ENCODE data around the gene RTKN2.

RTKN2 gene

GRCh38 chr10:62233356-62234076, 35.1 kb downstream of the RTKN2 start:
- H3K27me3 ChIP-seq (replicated peaks in 2 of 5; ENCODE audit: control insufficient read depth in 4 of 5, insufficient read depth in 5 of 5, low read length in 4 of 5), result no peaks in the 10 kb centered on the region
- DNase-seq, result no peak
- H3K36me3 ChIP-seq (ENCODE audit: control insufficient read depth in 4 of 4, insufficient read depth in 4 of 4, low read length in 3 of 4), result no peaks in the 10 kb centered on the region
- H3K9me3 ChIP-seq (ENCODE audit: control extremely low read depth in 1 of 5, control insufficient read depth in 4 of 5, insufficient read depth in 2 of 5, low read depth in 1 of 5, low read length in 4 of 5), result no peaks in the 10 kb centered on the region
- H3K4me1 ChIP-seq (ENCODE audit: control extremely low read depth in 1 of 4, control insufficient read depth in 4 of 4, insufficient read depth in 4 of 4, low read length in 3 of 4), result no peaks in the 10 kb centered on the region
- POLR2A ChIA-PET, result no interaction called here
- no peak overlapping the region for H3K27ac ChIP-seq (ENCODE audit: insufficient read depth in 1 of 2, low read depth in 1 of 2, low read length in 2 of 2, poor library complexity in 1 of 2, severe bottlenecking in 2 of 2)
- CTCF ChIA-PET, result no interaction called here
- 100% methylated on average over 1 of the region's 5 CpGs for WGBS (ENCODE audit: insufficient coverage)
- H3K4me3 ChIP-seq (ENCODE audit: control insufficient read depth in 1 of 7, extremely low read depth in 1 of 7, insufficient read depth in 4 of 7, low read depth in 2 of 7, low read length in 6 of 7), result no peak overlapping the region

GRCh38 chr10:62231805-62232204, 36.8 kb downstream of the RTKN2 start:
- no peaks in the 10 kb centered on the region for H3K4me1 ChIP-seq (ENCODE audit: control extremely low read depth in 1 of 4, control insufficient read depth in 4 of 4, insufficient read depth in 4 of 4, low read length in 3 of 4)
- no peak overlapping the region for H3K4me3 ChIP-seq (ENCODE audit: control insufficient read depth in 1 of 7, extremely low read depth in 1 of 7, insufficient read depth in 4 of 7, low read depth in 2 of 7, low read length in 6 of 7)
- ChIA-PET CTCF (no interaction called here), POLR2A (no interaction called here)
- no peaks in the 10 kb centered on the region for H3K9me3 ChIP-seq (ENCODE audit: control extremely low read depth in 1 of 5, control insufficient read depth in 4 of 5, insufficient read depth in 2 of 5, low read depth in 1 of 5, low read length in 4 of 5)
- DNase-seq, result no peak
- H3K36me3 ChIP-seq (ENCODE audit: control insufficient read depth in 4 of 4, insufficient read depth in 4 of 4, low read length in 3 of 4), result no peaks in the 10 kb centered on the region
- no peaks in the 10 kb centered on the region for H3K27me3 ChIP-seq (replicated peaks in 2 of 5; ENCODE audit: control insufficient read depth in 4 of 5, insufficient read depth in 5 of 5, low read length in 4 of 5)
- H3K27ac ChIP-seq (ENCODE audit: insufficient read depth in 1 of 2, low read depth in 1 of 2, low read length in 2 of 2, poor library complexity in 1 of 2, severe bottlenecking in 2 of 2), result no peak overlapping the region
- no CpG with 5 or more reads among the region's 4 CpGs for WGBS (ENCODE audit: insufficient coverage)

GRCh38 chr10:62231371-62231770, 37.3 kb downstream of the RTKN2 start:
- no peaks in the 10 kb centered on the region for H3K9me3 ChIP-seq (ENCODE audit: control extremely low read depth in 1 of 5, control insufficient read depth in 4 of 5, insufficient read depth in 2 of 5, low read depth in 1 of 5, low read length in 4 of 5)
- H3K27me3 ChIP-seq (replicated peaks in 2 of 5; ENCODE audit: control insufficient read depth in 4 of 5, insufficient read depth in 5 of 5, low read length in 4 of 5), result no peaks in the 10 kb centered on the region
- WGBS (ENCODE audit: insufficient coverage), result no CpG with 5 or more reads among the region's 1 CpG
- ChIA-PET CTCF (no interaction called here), POLR2A (no interaction called here)
- no peak overlapping the region for H3K27ac ChIP-seq (ENCODE audit: insufficient read depth in 1 of 2, low read depth in 1 of 2, low read length in 2 of 2, poor library complexity in 1 of 2, severe bottlenecking in 2 of 2)
- H3K4me1 ChIP-seq (ENCODE audit: control extremely low read depth in 1 of 4, control insufficient read depth in 4 of 4, insufficient read depth in 4 of 4, low read length in 3 of 4), result no peaks in the 10 kb centered on the region
- no peak overlapping the region for H3K4me3 ChIP-seq (ENCODE audit: control insufficient read depth in 1 of 7, extremely low read depth in 1 of 7, insufficient read depth in 4 of 7, low read depth in 2 of 7, low read length in 6 of 7)
- no peaks in the 10 kb centered on the region for H3K36me3 ChIP-seq (ENCODE audit: control insufficient read depth in 4 of 4, insufficient read depth in 4 of 4, low read length in 3 of 4)
- DNase-seq, result no peak

GRCh38 chr10:62230344-62231121, 38.1 kb downstream of the RTKN2 start:
- Histone ChIP-seq H3K27me3 (replicated peaks in 2 of 5; ENCODE audit: control insufficient read depth in 4 of 5, insufficient read depth in 5 of 5, low read length in 4 of 5) (no peaks in the 10 kb centered on the region), H3K9me3 (ENCODE audit: control extremely low read depth in 1 of 5, control insufficient read depth in 4 of 5, insufficient read depth in 2 of 5, low read depth in 1 of 5, low read length in 4 of 5) (no peaks in the 10 kb centered on the region), H3K4me3 (ENCODE audit: control insufficient read depth in 1 of 7, extremely low read depth in 1 of 7, insufficient read depth in 4 of 7, low read depth in 2 of 7, low read length in 6 of 7) (no peak overlapping the region), H3K27ac (ENCODE audit: insufficient read depth in 1 of 2, low read depth in 1 of 2, low read length in 2 of 2, poor library complexity in 1 of 2, severe bottlenecking in 2 of 2) (no peak overlapping the region), H3K4me1 (ENCODE audit: control extremely low read depth in 1 of 4, control insufficient read depth in 4 of 4, insufficient read depth in 4 of 4, low read length in 3 of 4) (no peaks in the 10 kb centered on the region), H3K36me3 (ENCODE audit: control insufficient read depth in 4 of 4, insufficient read depth in 4 of 4, low read length in 3 of 4) (no peaks in the 10 kb centered on the region)
- ChIA-PET CTCF (no interaction called here), POLR2A (no interaction called here)
- no peak for DNase-seq
- WGBS (ENCODE audit: insufficient coverage), result 90% methylated on average over 1 of the region's 4 CpGs

- Histone ChIP-seq H3K27ac (ENCODE audit: insufficient read depth in 1 of 2, low read depth in 1 of 2, low read length in 2 of 2, poor library complexity in 1 of 2, severe bottlenecking in 2 of 2) (no peak overlapping the region), H3K4me3 (ENCODE audit: control insufficient read depth in 1 of 7, extremely low read depth in 1 of 7, insufficient read depth in 4 of 7, low read depth in 2 of 7, low read length in 6 of 7) (no peak overlapping the region), H3K9me3 (ENCODE audit: control extremely low read depth in 1 of 5, control insufficient read depth in 4 of 5, insufficient read depth in 2 of 5, low read depth in 1 of 5, low read length in 4 of 5) (peaks cover 0 to 1% (median 0%) of the 10 kb centered on the region in 5 experiments), H3K27me3 (replicated peaks in 2 of 5; ENCODE audit: control insufficient read depth in 4 of 5, insufficient read depth in 5 of 5, low read length in 4 of 5) (no peaks in the 10 kb centered on the region), H3K4me1 (ENCODE audit: control extremely low read depth in 1 of 4, control insufficient read depth in 4 of 4, insufficient read depth in 4 of 4, low read length in 3 of 4) (no peaks in the 10 kb centered on the region), H3K36me3 (ENCODE audit: control insufficient read depth in 4 of 4, insufficient read depth in 4 of 4, low read length in 3 of 4) (no peaks in the 10 kb centered on the region)
- ChIA-PET POLR2A (no interaction called here), CTCF (no interaction called here)
- no peak for DNase-seq
- no CpG with 5 or more reads among the region's 3 CpGs for WGBS (ENCODE audit: insufficient coverage)
Observed at GRCh38 chr10:62225362-62225761, 43.3 kb downstream of the RTKN2 start.

- Histone ChIP-seq H3K9me3 (ENCODE audit: control extremely low read depth in 1 of 5, control insufficient read depth in 4 of 5, insufficient read depth in 2 of 5, low read depth in 1 of 5, low read length in 4 of 5) (peaks cover 0 to 1% (median 0%) of the 10 kb centered on the region in 5 experiments), H3K27ac (ENCODE audit: insufficient read depth in 1 of 2, low read depth in 1 of 2, low read length in 2 of 2, poor library complexity in 1 of 2, severe bottlenecking in 2 of 2) (no peak overlapping the region), H3K27me3 (replicated peaks in 2 of 5; ENCODE audit: control insufficient read depth in 4 of 5, insufficient read depth in 5 of 5, low read length in 4 of 5) (no peaks in the 10 kb centered on the region), H3K4me1 (ENCODE audit: control extremely low read depth in 1 of 4, control insufficient read depth in 4 of 4, insufficient read depth in 4 of 4, low read length in 3 of 4) (no peaks in the 10 kb centered on the region), H3K4me3 (ENCODE audit: control insufficient read depth in 1 of 7, extremely low read depth in 1 of 7, insufficient read depth in 4 of 7, low read depth in 2 of 7, low read length in 6 of 7) (no peak overlapping the region), H3K36me3 (ENCODE audit: control insufficient read depth in 4 of 4, insufficient read depth in 4 of 4, low read length in 3 of 4) (no peaks in the 10 kb centered on the region)
- 83% methylated on average over 1 of the region's 1 CpG for WGBS (ENCODE audit: insufficient coverage)
- ChIA-PET POLR2A (no interaction called here), CTCF (no interaction called here)
- no peak for DNase-seq
Observed at GRCh38 chr10:62224606-62225005, 44.0 kb downstream of the RTKN2 start.

GRCh38 chr10:62217683-62218082, 51.0 kb downstream of the RTKN2 start:
- no peak for DNase-seq
- Histone ChIP-seq H3K4me3 (ENCODE audit: control insufficient read depth in 1 of 7, extremely low read depth in 1 of 7, insufficient read depth in 4 of 7, low read depth in 2 of 7, low read length in 6 of 7) (no peak overlapping the region), H3K9me3 (ENCODE audit: control extremely low read depth in 1 of 5, control insufficient read depth in 4 of 5, insufficient read depth in 2 of 5, low read depth in 1 of 5, low read length in 4 of 5) (peaks cover 0 to 1% (median 0%) of the 10 kb centered on the region in 5 experiments), H3K4me1 (ENCODE audit: control extremely low read depth in 1 of 4, control insufficient read depth in 4 of 4, insufficient read depth in 4 of 4, low read length in 3 of 4) (no peaks in the 10 kb centered on the region), H3K36me3 (ENCODE audit: control insufficient read depth in 4 of 4, insufficient read depth in 4 of 4, low read length in 3 of 4) (no peaks in the 10 kb centered on the region), H3K27ac (ENCODE audit: insufficient read depth in 1 of 2, low read depth in 1 of 2, low read length in 2 of 2, poor library complexity in 1 of 2, severe bottlenecking in 2 of 2) (no peak overlapping the region), H3K27me3 (replicated peaks in 2 of 5; ENCODE audit: control insufficient read depth in 4 of 5, insufficient read depth in 5 of 5, low read length in 4 of 5) (no peaks in the 10 kb centered on the region)
- WGBS (ENCODE audit: insufficient coverage), result 95% methylated on average over 2 of the region's 6 CpGs
- CTCF ChIA-PET, result no interaction called here
- POLR2A ChIA-PET, result no interaction called here

Measured in common myeloid progenitor, CD34-positive (primary cell).